Measurements from ENCODE around the gene TMEM135. TPM values are rescaled to one million over a fixed set of nuclear protein-coding genes. Genes with fewer than 3 reads are reported as not detected.
"Not testable (repeated sequence)": the region's sequence is repeated elsewhere in the genome, so short reads cannot be mapped to it uniquely, and the experiment has no call there.

TMEM135 gene
- total RNA-seq, 1 donor from 2014 or later, result 12.6 TPM

DNA sequence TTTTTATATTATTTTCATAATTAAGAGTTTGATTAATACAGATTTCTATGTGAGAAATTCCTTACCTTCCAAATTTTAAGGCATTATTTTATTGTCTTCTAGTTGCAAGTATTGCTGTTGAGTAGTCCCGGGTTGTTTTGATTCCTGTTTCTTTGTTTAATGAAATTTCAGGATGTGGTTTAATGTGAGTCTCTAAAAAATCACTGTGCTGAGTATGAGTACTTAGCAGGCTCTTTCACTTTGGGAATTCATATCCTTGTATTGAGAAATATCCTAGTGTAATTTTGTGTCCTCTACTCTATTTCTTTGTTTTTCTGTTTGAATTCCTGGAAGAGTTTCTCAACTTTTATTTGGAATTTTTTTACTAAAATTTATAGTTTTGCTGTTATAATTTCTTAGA is 113.2 kb downstream of the TMEM135 start:
- H3K4me3 ChIP-seq (ENCODE audit: low read depth, low read length), result no peak overlapping the region
- TF ChIP-seq CTCF (conservative IDR thresholded peaks at IDR 0.05; ENCODE audit: low read depth, low read length), result no peak
- DNase-seq (ENCODE audit: low read depth), result no peak

DNA sequence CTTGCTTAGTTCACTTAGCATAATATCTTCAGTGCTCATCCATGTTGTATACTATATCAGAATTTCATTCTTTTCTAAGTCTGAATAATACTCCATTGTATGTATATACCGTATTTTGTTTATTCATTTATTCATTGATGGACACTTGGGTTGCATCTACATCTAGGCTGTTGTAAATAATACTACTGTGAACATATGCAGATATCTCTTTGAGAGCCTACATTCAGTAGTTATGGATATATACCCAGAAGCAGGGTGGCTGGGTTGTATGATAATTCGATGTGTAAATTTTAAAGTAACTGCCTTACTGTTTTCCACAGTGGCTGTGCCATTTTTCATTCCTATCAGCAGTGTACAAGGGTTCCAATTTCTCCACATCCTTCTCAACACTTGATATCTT is 116.5 kb downstream of the TMEM135 start:
- H3K4me3 ChIP-seq (ENCODE audit: low read depth, low read length), result no peak overlapping the region
- no peak for DNase-seq (ENCODE audit: low read depth)
- no peak for TF ChIP-seq CTCF (conservative IDR thresholded peaks at IDR 0.05; ENCODE audit: low read depth, low read length)

- H3K4me3 ChIP-seq (ENCODE audit: low read depth, low read length), result no peak overlapping the region
- no peak for DNase-seq (ENCODE audit: low read depth)
- no peak for TF ChIP-seq CTCF (conservative IDR thresholded peaks at IDR 0.05; ENCODE audit: low read depth, low read length)
These were observed 119.2 kb downstream of the TMEM135 start for GRCh38 chr11:87156970-87157369.

DNA sequence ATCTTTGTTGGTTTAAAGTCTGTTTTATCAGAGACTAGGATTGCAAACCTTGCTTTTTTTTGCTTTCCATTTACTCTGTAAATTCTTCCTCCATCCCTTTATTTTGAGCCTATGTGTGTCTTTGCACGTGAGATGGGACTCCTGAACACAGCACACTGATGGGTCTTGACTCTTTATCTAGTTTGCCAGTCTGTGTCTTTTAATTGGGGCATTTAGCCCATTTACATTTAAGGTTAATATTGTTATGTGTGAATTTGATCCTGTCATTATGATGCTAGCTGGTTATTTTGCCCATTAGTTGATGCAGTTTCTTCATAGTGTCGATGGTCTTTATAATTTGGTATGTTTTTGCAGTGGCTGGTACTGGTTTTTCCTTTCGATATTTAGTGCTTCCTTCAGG is 131.3 kb downstream of the TMEM135 start:
- DNase-seq (ENCODE audit: low read depth); H3K4me3 ChIP-seq (ENCODE audit: low read depth, low read length): not testable (repeated sequence)

GRCh38 chr11:87173185-87174039 is 135.7 kb downstream of the TMEM135 start:
- no peak overlapping the region for H3K4me3 ChIP-seq (ENCODE audit: low read depth, low read length)
- no peak for TF ChIP-seq CTCF (conservative IDR thresholded peaks at IDR 0.05; ENCODE audit: low read depth, low read length)
- DNase-seq (ENCODE audit: low read depth), result no peak

DNA sequence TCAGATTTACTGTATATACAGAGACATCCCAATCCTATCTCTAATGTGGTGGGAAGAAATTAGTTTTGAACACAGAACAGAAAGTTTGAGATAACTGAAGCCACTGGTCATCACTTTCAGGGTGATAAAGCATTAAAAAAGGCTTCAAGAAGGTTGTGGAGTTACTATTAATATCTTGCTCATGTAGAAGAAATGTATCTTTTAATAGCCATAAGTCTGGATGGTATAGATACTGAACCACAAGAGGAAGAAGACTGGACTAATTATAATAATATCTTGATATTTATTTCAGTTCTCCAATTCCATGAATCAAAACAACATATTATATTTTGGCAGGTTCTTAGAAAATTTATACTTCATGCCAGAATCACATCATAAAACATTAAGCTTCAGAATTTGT is 137.1 kb downstream of the TMEM135 start:
- H3K4me3 ChIP-seq (ENCODE audit: low read depth, low read length), result no peak overlapping the region
- DNase-seq (ENCODE audit: low read depth), result no peak
- TF ChIP-seq CTCF (conservative IDR thresholded peaks at IDR 0.05; ENCODE audit: low read depth, low read length), result no peak

DNA sequence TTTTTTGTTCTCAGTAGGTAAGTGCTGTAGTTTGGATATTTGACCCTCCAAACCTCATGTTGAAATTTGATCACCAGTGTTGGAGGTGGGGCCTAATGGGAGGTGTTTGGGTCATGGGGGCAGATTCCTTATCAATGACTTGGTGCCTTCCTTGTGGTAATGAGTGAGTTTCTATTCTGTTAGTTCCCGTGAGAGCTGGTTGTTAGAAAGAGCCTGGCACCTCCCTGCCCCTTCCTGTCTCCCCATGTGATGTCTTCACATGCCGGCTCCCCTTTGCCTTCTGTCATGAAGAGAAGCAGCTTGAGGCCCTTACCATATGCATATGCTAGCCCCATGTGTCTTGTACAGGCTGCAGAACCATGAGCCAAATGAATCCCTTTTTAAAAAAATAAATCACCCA is 138.3 kb downstream of the TMEM135 start:
- H3K4me3 ChIP-seq (ENCODE audit: low read depth, low read length), result no peak overlapping the region
- TF ChIP-seq CTCF (conservative IDR thresholded peaks at IDR 0.05; ENCODE audit: low read depth, low read length), result no peak
- DNase-seq (ENCODE audit: low read depth), result no peak
